ENCODE measurements around the gene GIT2.

DNA sequence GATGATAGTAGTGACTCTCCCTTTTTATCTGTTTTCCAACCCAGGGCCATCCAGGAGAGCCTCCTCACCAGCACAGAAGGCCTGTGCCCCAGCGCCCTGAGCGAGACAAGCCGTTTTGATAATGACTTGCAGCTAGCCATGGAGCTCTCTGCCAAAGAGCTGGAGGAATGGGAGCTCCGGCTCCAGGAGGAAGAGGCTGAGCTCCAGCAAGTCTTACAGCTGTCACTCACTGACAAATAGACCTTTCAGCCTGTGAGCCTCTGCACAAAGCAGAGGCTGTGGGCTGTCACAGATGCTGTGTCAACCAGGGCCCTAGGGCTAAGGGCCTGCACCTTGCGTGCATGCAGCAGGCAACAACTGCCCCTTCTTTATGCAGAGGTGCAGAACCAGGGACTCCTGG lies 41.1 kb upstream of the GIT2 start:
- TF ChIP-seq, protein P1, sequence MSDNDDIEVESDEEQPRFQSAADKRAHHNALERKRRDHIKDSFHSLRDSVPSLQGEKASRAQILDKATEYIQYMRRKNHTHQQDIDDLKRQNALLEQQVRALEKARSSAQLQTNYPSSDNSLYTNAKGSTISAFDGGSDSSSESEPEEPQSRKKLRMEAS (CRISPR knock-in tag; IDR thresholded peaks at IDR 0.05): no peak
- TF ChIP-seq, protein P2, sequence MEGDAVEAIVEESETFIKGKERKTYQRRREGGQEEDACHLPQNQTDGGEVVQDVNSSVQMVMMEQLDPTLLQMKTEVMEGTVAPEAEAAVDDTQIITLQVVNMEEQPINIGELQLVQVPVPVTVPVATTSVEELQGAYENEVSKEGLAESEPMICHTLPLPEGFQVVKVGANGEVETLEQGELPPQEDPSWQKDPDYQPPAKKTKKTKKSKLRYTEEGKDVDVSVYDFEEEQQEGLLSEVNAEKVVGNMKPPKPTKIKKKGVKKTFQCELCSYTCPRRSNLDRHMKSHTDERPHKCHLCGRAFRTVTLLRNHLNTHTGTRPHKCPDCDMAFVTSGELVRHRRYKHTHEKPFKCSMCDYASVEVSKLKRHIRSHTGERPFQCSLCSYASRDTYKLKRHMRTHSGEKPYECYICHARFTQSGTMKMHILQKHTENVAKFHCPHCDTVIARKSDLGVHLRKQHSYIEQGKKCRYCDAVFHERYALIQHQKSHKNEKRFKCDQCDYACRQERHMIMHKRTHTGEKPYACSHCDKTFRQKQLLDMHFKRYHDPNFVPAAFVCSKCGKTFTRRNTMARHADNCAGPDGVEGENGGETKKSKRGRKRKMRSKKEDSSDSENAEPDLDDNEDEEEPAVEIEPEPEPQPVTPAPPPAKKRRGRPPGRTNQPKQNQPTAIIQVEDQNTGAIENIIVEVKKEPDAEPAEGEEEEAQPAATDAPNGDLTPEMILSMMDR (IDR thresholded peaks at IDR 0.05): no peak
- TF ChIP-seq CBFB (CRISPR knock-in tag; IDR thresholded peaks at IDR 0.05; ENCODE audit: low read depth) (no peak), ZNF671 (CRISPR knock-in tag; IDR thresholded peaks at IDR 0.05) (no peak)
- TF ChIP-seq, protein P3, sequence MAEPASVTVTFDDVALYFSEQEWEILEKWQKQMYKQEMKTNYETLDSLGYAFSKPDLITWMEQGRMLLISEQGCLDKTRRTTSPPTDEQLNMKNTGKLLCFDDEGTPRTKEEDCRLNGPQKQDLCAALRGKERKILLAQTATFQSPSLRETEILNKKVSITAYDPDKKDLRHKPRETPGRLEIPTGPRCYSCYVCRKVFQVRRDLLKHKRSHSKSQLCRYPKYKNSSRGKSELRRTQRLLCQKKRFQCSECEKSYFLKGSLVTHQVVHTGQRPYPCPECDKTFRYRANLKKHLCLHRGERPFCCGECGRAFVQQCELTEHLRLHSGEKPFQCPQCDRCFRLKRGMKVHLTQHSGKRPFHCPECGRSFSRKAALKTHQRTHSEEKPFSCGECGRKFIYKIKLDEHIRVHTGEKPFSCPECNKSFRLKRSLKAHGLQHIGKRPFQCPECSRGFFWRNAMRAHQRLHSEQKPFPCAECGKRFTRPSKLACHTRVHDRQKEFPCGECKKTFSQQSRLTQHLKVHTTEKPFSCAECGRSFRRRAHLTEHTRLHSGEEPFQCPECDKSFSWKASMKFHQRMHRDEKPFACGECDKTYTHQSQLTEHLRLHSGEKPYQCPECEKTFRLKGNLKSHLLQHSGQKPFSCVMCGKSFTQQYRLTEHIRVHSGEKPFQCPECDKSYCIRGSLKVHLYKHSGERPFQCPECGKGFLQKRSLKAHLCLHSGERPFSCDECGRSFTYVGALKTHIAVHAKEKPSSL (CRISPR knock-in tag; conservative IDR thresholded peaks at IDR 0.05): no peak
- TF ChIP-seq, protein P4, sequence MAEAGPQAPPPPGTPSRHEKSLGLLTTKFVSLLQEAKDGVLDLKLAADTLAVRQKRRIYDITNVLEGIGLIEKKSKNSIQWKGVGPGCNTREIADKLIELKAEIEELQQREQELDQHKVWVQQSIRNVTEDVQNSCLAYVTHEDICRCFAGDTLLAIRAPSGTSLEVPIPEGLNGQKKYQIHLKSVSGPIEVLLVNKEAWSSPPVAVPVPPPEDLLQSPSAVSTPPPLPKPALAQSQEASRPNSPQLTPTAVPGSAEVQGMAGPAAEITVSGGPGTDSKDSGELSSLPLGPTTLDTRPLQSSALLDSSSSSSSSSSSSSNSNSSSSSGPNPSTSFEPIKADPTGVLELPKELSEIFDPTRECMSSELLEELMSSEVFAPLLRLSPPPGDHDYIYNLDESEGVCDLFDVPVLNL (CRISPR knock-in tag; IDR thresholded peaks at IDR 0.05; ENCODE audit: borderline replicate concordance, low read depth): no peak

Data from WTC11 (cell line).